ENCODE results near the gene SEMA6A. TPM values are rescaled to one million over a fixed set of nuclear protein-coding genes. Genes with fewer than 3 reads are reported as not detected.

The SEMA6A gene
- total and polyA plus RNA-seq, 10 of the 15 experiments (the other 5 are each of a cell fraction or from before 2014, with no cell fraction given) = 0.16 to 10.2 (median 1.1) TPM

- FAIRE-seq (no peak), DNase-seq (ENCODE audit: low read depth, low spot score) (no peak), ATAC-seq (no peak)
- ChIA-PET RAD21 (ENCODE audit: unreplicated experiment) (interaction anchor here (0.8 to 9.2 kb wide), 7 partner anchors 16 to 182 kb away, joined by 3 to 179 read pairs (median 4); no protein-coding TSS in a partner anchor), SMC1A (ENCODE audit: uncharacterized antibody, unreplicated experiment) (interaction anchor here (0.7 to 5.7 kb wide), 11 partner anchors 11 to 366 kb away, joined by 3 to 34 read pairs (median 4); no protein-coding TSS in a partner anchor), CTCF (interaction anchor here (0.7 to 1.2 kb wide), 2 partner anchors 11 to 186 kb away, joined by 3 to 4 read pairs; no protein-coding TSS in a partner anchor), POLR2A (interaction anchor here (0.6 to 1.8 kb wide), 4 partner anchors 32 to 120 kb away, joined by 3 to 5 read pairs (median 3); no protein-coding TSS in a partner anchor)
- peaks cover 10% of the 10 kb centered on the region for H3K4me1 ChIP-seq (ENCODE audit: control insufficient read depth, insufficient read depth, low read length)
- no peak overlapping the region for H3K4me3 ChIP-seq
- no peaks in the 10 kb centered on the region for H4K20me1 ChIP-seq (ENCODE audit: control insufficient read depth, insufficient read depth)
- H3K27me3 ChIP-seq (replicated peaks in 1 of 2; ENCODE audit: control insufficient read depth in 2 of 2, insufficient read depth in 2 of 2, low read length in 1 of 2) = no peaks in the 10 kb centered on the region
- no peaks in the 10 kb centered on the region; the same call in 2 of the 3 replicates for H3K9me3 ChIP-seq (replicated peaks; ENCODE audit: control insufficient read depth, insufficient read depth, low read length)
- H3K36me3 ChIP-seq (ENCODE audit: control insufficient read depth in 2 of 2, insufficient read depth in 2 of 2, low read length in 1 of 2) = no peaks in the 10 kb centered on the region
- H3K27ac ChIP-seq (ENCODE audit: control insufficient read depth, insufficient read depth) = no peak overlapping the region
- WGBS (ENCODE audit: insufficient coverage, insufficient replicate concordance, low lambda C conversion rate, missing lambda C conversion rate) = 29% methylated on average over 1 of the region's 1 CpG
- intact Hi-C loops (cut with micrococcal nuclease; ENCODE audit: unreplicated experiment) (no loop called here), in situ Hi-C loops (cut with MboI) (no loop called here)
- no peak for TF ChIP-seq YBX1 (IDR thresholded peaks at IDR 0.05)
- TF ChIP-seq ZNF207 (IDR thresholded peaks at IDR 0.05; ENCODE audit: borderline replicate concordance) = no peak
- TF ChIP-seq SMAD1 (IDR thresholded peaks at IDR 0.05; ENCODE audit: low read depth, partially characterized antibody) = no peak
- no peak for TF ChIP-seq MEF2B (IDR thresholded peaks at IDR 0.05; ENCODE audit: partially characterized antibody, poor library complexity, severe bottlenecking)
- BruUV-seq (replicated peaks) = no TSS peak
- no peak overlapping the region for H3K4me2 ChIP-seq (ENCODE audit: control insufficient read depth, insufficient read depth)
- H3K9ac ChIP-seq (ENCODE audit: control insufficient read depth, insufficient read depth, low read length) = no peak overlapping the region
- no peaks in the 10 kb centered on the region for H3K79me2 ChIP-seq (ENCODE audit: control insufficient read depth, insufficient read depth, low read length)
- H2AFZ ChIP-seq (ENCODE audit: control insufficient read depth, low read depth, low read length) = no peak overlapping the region
Observed at GRCh38 chr5:116581910-116582309, 7.3 kb upstream of the SEMA6A start.

- no peak for TF ChIP-seq RUNX3 (IDR thresholded peaks at IDR 0.05; ENCODE audit: low read length)
- no peak for TF ChIP-seq PAX8 (IDR thresholded peaks at IDR 0.05)
- TF ChIP-seq RCOR1 (conservative IDR thresholded peaks at IDR 0.05; ENCODE audit: low read depth, low read length) = no peak
- no peak for TF ChIP-seq TCF7 (IDR thresholded peaks at IDR 0.05; ENCODE audit: borderline replicate concordance)
- no peak for TF ChIP-seq SMC3 (IDR thresholded peaks at IDR 0.05; ENCODE audit: borderline replicate concordance, low read length)
- BruUV-seq (replicated peaks) = no TSS peak
- Histone ChIP-seq H3K9ac (ENCODE audit: control insufficient read depth, insufficient read depth, low read length) (no peak overlapping the region), H3K4me3 (no peak overlapping the region), H2AFZ (ENCODE audit: control insufficient read depth, low read depth, low read length) (no peak overlapping the region), H3K4me2 (ENCODE audit: control insufficient read depth, insufficient read depth) (no peak overlapping the region), H3K79me2 (ENCODE audit: control insufficient read depth, insufficient read depth, low read length) (no peaks in the 10 kb centered on the region), H3K4me1 (ENCODE audit: control insufficient read depth, insufficient read depth, low read length) (peaks cover 14% of the 10 kb centered on the region), H4K20me1 (ENCODE audit: control insufficient read depth, insufficient read depth) (no peaks in the 10 kb centered on the region), H3K36me3 (ENCODE audit: control insufficient read depth in 2 of 2, insufficient read depth in 2 of 2, low read length in 1 of 2) (no peaks in the 10 kb centered on the region), H3K9me3 (replicated peaks; ENCODE audit: control insufficient read depth, insufficient read depth, low read length) (no peaks in the 10 kb centered on the region), H3K27me3 (replicated peaks in 1 of 2; ENCODE audit: control insufficient read depth in 2 of 2, insufficient read depth in 2 of 2, low read length in 1 of 2) (peaks cover 0 to 4% of the 10 kb centered on the region in 2 experiments; a peak in 1 of 4 replicates), H3K27ac (ENCODE audit: control insufficient read depth, insufficient read depth) (no peak overlapping the region)
- FAIRE-seq (no peak), DNase-seq (ENCODE audit: low read depth, low spot score) (no peak), ATAC-seq (no peak)
- WGBS (ENCODE audit: insufficient coverage, insufficient replicate concordance, low lambda C conversion rate, missing lambda C conversion rate) = 99% methylated on average over 6 of the region's 6 CpGs
- ChIA-PET POLR2A (interaction anchor here (1.2 to 4.5 kb wide), 3 partner anchors 80 to 185 kb away, joined by 3 to 52 read pairs (median 39); no protein-coding TSS in a partner anchor), RAD21 (ENCODE audit: unreplicated experiment) (interaction anchor here (1.0 to 9.2 kb wide), 7 partner anchors 15 to 186 kb away, joined by 3 to 217 read pairs (median 89); no protein-coding TSS in a partner anchor), SMC1A (ENCODE audit: uncharacterized antibody, unreplicated experiment) (interaction anchor here (1.8 to 5.9 kb wide), 13 partner anchors 17 to 369 kb away, joined by 7 to 133 read pairs (median 64); no protein-coding TSS in a partner anchor), CTCF (interaction anchor here (0.8 kb wide), 1 partner anchor 77 kb away, joined by 3 read pairs; no protein-coding TSS in a partner anchor)
- intact Hi-C loops (cut with micrococcal nuclease; ENCODE audit: unreplicated experiment) = loop anchor here (5.0 to 10.0 kb wide), 4 partner anchors 53 to 876 kb away; no protein-coding TSS in a partner anchor
- in situ Hi-C loops (cut with MboI) = loop anchor here (5.0 kb wide), 3 partner anchors 73 to 368 kb away; no protein-coding TSS in a partner anchor
Observed at GRCh38 chr5:116579144-116579543, 4.5 kb upstream of the SEMA6A start.
